Spleen (tissue), 11 donors: Measurements from ENCODE around the gene ACSF3. TPM values are rescaled to one million over a fixed set of nuclear protein-coding genes. Genes with fewer than 3 reads are reported as not detected.

Experiments
- DNase-seq: peaks from one replicate; pipeline ENCODE4 v3.0.0-alpha.2; 2020
- H3K27ac ChIP-seq, 8 donors: fragments of 200-600 bp; sonication (generic) in 7 of 8; 1 replicate in 4 of 8; 2 replicates in 4 of 8; pipeline versions ENCODE4 v1.5.0 to v1.8.0; 2016 to 2021; ENCODE audit warnings: inconsistent platforms in 4 of 8, mild to moderate bottlenecking in 4 of 8, moderate library complexity in 1 of 8
- H3K27me3 ChIP-seq, 7 donors: fragments of 200-600 bp; sonication (generic) in 6 of 7; replicated peaks in 1 of 7; 1 replicate in 4 of 7; 2 replicates in 3 of 7; pipeline versions ENCODE4 v1.5.0 to v1.8.0; 2016 to 2021; ENCODE audit warnings: inconsistent platforms in 3 of 7, mild to moderate bottlenecking in 1 of 7
- H3K36me3 ChIP-seq, 6 donors: fragments of 200-600 bp; sonication (generic) in 5 of 6; 1 replicate in 4 of 6; 2 replicates in 2 of 6; pipeline versions ENCODE4 v1.5.0 to v1.8.0; 2016 to 2021; ENCODE audit warnings: inconsistent platforms in 2 of 6
- H3K4me1 ChIP-seq, 6 donors: fragments of 200-600 bp; sonication (generic) in 5 of 6; 1 replicate in 3 of 6; 2 replicates in 3 of 6; pipeline versions ENCODE4 v1.5.0 to v1.8.0; 2016 to 2021; ENCODE audit warnings: inconsistent platforms in 3 of 6
- H3K4me3 ChIP-seq, 8 donors: fragments of 200-600 bp; sonication (generic) in 7 of 8; 1 replicate in 4 of 8; 2 replicates in 4 of 8; pipeline versions ENCODE4 v1.5.0 to v1.8.0; 2016 to 2021; ENCODE audit warnings: inconsistent platforms in 4 of 8, mild to moderate bottlenecking in 4 of 8, moderate library complexity in 2 of 8
- H3K9me3 ChIP-seq, 8 donors: fragments of 200-600 bp; sonication (generic) in 7 of 8; 1 replicate in 4 of 8; 2 replicates in 4 of 8; pipeline versions ENCODE4 v1.5.0 to v1.8.0; 2016 to 2021; ENCODE audit warnings: inconsistent platforms in 4 of 8
- POLR2A ChIP-seq, 3 donors: fragments of 450-650 bp; IDR thresholded peaks; one replicate each; pipeline ENCODE4 v1.5.1; 2017; ENCODE audit warnings: antibody characterized with exemption in 3 of 3, mild to moderate bottlenecking in 1 of 3
- POLR2AphosphoS5 ChIP-seq, 3 donors: sonication (generic); formaldehyde crosslinking; IDR thresholded peaks; one replicate each; pipeline ENCODE4 v1.5.1; 2017; ENCODE audit warnings: antibody characterized with exemption in 3 of 3
- WGBS, 5 donors: extraction: QIAGEN DNeasy Blood & Tissue Kit in 3 of 5; methylation state at CpG; one replicate each; pipeline versions ENCODE4 v1.1.5 to v1.1.7; 2013 to 2018; 5-methylcytosine and 5-hydroxymethylcytosine counted together
- intact Hi-C: fragments of 100-400 bp; cut with DNase I; formaldehyde crosslinking; loops from one replicate; pipeline ENCODE4 v1.15.0; 2023; ENCODE audit warnings: low total_unique reads
- polyA plus RNA-seq, 3 donors: library from polyadenylated mRNA; stranded (reverse); fragments of 200-250 nt; gene quantifications; one replicate each; pipeline ENCODE4 v1.2.1, GENCODE V29; 2013
- total RNA-seq, 7 donors: library from RNA; depleted of rRNA in 3 of 7; stranded (reverse); fragments of >200 nt in 3 of 7; fragmentation: NEBNext Ultra II Directional in 4 of 7; extraction: Animal tissue kit (Norgen Biotek cat#: 25700) in 4 of 7; gene quantifications; one replicate each; pipeline versions ENCODE4 v1.1.0 to v1.2.1, GENCODE V29; 2016 to 2021
- TF ChIP-seq, protein P1 (sequence below), 11 experiments: fragments of 200-600 bp in 7 of 11; fragments of 450-650 bp in 4 of 11; sonication (generic) in 4 of 11; IDR thresholded peaks in 8 of 11; conservative IDR thresholded peaks in 3 of 11; 1 replicate in 7 of 11; 2 replicates in 4 of 11; pipeline versions ENCODE4 v1.4.0 to v1.8.0; 2016 to 2021; ENCODE audit warnings: antibody characterized with exemption in 11 of 11, inconsistent platforms in 4 of 11, mild to moderate bottlenecking in 1 of 11
- donor health status: healthy with polysubstance abuse.
- donor health status: DM: no; HTN: no; CAD: no; lungs with moderate emphysema.
- donor health status: DM: no; HTN: no; CAD: no.
- donor health status: Bipolar disorder and iron deficiency.
- donor health status: healthy.
- donor health status: DM: no; HTN: no; CAD: no.
- donor health status: DM: yes; HTN: yes; CAD: no.

The ACSF3 gene
- total and polyA plus RNA-seq, 10 donors = 35.4 to 68.1 (median 49.1) TPM

DNA sequence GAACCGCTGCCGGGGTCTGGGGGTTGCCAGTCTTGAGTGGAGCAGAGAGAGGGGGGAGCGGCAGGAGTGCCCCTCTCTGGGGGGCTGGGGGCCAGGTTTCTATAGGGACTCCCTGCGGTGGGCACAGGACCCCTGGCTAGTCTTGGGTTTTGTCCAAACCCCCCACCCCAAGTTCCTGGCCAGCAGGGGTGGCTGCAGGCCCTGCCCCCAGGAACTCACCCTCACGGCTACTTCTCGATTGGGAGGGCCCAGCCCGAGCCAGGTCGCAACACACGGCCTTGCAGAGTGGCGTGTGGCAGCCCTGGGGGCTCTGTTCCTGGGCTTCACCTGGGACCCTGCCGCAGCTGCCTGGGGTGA, 78.5 kb downstream of the ACSF3 start:
- WGBS, 5 donors = 70 to 88% (median 75%) methylated on average over 3 to 11 of the region's 11 CpGs
- no peak overlapping the region for H3K4me3 ChIP-seq
- TF ChIP-seq, protein P1, sequence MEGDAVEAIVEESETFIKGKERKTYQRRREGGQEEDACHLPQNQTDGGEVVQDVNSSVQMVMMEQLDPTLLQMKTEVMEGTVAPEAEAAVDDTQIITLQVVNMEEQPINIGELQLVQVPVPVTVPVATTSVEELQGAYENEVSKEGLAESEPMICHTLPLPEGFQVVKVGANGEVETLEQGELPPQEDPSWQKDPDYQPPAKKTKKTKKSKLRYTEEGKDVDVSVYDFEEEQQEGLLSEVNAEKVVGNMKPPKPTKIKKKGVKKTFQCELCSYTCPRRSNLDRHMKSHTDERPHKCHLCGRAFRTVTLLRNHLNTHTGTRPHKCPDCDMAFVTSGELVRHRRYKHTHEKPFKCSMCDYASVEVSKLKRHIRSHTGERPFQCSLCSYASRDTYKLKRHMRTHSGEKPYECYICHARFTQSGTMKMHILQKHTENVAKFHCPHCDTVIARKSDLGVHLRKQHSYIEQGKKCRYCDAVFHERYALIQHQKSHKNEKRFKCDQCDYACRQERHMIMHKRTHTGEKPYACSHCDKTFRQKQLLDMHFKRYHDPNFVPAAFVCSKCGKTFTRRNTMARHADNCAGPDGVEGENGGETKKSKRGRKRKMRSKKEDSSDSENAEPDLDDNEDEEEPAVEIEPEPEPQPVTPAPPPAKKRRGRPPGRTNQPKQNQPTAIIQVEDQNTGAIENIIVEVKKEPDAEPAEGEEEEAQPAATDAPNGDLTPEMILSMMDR (IDR thresholded peaks at IDR 0.05 in 8 of 11, conservative IDR thresholded peaks at IDR 0.05 in 3 of 11) = no peak
- TF ChIP-seq POLR2A (IDR thresholded peaks at IDR 0.05) (no peak), POLR2AphosphoS5 (IDR thresholded peaks at IDR 0.05) (no peak)
- no peaks in the 10 kb centered on the region for H3K9me3 ChIP-seq
- no peaks in the 10 kb centered on the region for H3K36me3 ChIP-seq
- intact Hi-C loops = no loop called here
- H3K27me3 ChIP-seq = peaks cover 0 to 78% (median 14%) of the 10 kb centered on the region in 7 donors
- H3K27ac ChIP-seq = no peak overlapping the region
- peaks cover 13 to 77% (median 43%) of the 10 kb centered on the region in 6 donors for H3K4me1 ChIP-seq
- DNase-seq = no peak

DNA sequence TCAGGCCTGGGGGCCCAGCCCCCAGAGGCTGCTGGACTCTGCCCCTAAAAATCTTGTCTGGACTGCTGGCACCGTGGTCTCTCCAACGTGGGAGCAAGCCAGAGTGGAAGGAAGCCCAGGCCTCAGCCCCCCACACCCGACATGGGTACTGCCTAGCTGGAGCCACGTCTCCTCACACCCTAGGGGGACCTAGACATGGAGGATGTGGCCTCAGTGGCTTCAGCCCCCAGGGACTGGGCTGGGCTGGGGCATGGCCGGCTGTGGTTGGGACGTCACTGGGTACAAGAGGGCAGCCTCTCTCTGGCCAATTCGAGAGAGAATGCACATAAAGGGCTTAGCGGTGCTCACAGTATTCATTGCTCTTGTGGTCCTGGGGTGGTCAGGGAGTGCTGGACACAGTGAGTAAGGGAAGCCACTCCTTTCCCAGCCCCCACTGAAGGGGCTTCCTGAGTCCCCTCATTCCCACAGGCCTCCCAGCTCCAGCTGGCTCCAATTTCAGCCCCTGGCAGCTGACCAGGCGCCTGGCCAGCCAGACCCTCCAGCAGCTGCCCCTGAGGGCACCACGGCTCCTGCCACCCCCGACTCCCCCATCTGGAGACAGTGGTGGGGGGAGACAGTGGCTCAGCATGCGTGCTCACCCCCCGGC, 79.0 kb downstream of the ACSF3 start:
- Histone ChIP-seq H3K27ac (peak overlapping the region in 1 of 8 donors; percentile 64), H3K9me3 (no peaks in the 10 kb centered on the region), H3K27me3 (peaks cover 0 to 75% (median 14%) of the 10 kb centered on the region in 7 donors), H3K4me3 (no peak overlapping the region), H3K36me3 (no peaks in the 10 kb centered on the region), H3K4me1 (peaks cover 8 to 72% (median 38%) of the 10 kb centered on the region in 6 donors)
- DNase-seq = peak; percentile 78
- TF ChIP-seq POLR2AphosphoS5 (IDR thresholded peaks at IDR 0.05) (no peak), POLR2A (IDR thresholded peaks at IDR 0.05) (no peak)
- TF ChIP-seq, protein P1 (IDR thresholded peaks at IDR 0.05 in 8 of 11, conservative IDR thresholded peaks at IDR 0.05 in 3 of 11) = no peak
- 59 to 75% (median 68%) methylated on average over 7 to 13 of the region's 13 CpGs for WGBS, 5 donors
- intact Hi-C loops = no loop called here

DNA sequence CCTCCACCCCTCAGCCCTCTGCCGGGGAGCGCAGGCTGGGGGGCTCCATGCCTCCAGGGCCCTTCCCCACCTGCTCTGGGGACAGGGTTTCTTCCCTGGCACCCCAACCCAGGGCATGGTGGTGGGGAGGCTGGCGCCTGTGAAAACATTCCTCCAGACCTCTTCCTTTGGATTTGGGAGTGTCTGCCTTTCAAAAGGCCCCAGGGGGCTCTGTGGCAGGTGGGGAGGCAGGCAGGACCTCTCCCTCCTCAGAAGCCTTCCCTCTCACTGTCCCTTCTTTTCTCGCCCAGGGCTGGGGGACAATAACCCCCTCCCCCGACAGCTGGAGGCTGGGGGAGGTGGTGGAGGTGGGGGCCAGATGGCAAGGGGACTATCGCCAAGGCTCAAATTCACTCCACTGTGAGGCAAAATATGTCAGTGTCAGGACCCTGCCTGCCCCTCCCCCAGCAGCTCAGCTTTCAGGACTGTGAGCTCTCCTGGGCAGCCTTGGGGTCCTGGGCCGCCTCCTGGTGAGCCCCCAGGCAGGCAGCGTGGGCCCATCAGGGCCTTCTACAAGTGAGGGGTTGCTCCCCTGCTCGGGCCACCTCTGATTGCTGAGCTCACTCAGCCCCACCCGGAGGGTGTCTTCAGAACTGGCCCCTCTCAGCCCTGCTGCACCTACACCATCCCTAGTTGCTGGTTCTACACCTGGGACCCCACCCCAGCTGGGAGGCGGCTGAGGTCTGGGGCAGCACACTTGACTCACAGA, 79.7 kb downstream of the ACSF3 start:
- no peak for DNase-seq
- Histone ChIP-seq H3K4me3 (no peak overlapping the region), H3K27me3 (peaks cover 0 to 74% (median 14%) of the 10 kb centered on the region in 7 donors), H3K36me3 (no peaks in the 10 kb centered on the region), H3K9me3 (no peaks in the 10 kb centered on the region), H3K4me1 (peaks cover 6 to 65% (median 32%) of the 10 kb centered on the region in 6 donors), H3K27ac (peak overlapping the region in 2 of 8 donors; percentile 49 to 64)
- intact Hi-C loops = no loop called here
- WGBS, 5 donors = 71 to 81% (median 79%) methylated on average over 5 to 11 of the region's 11 CpGs
- TF ChIP-seq, protein P1 (IDR thresholded peaks at IDR 0.05 in 8 of 11, conservative IDR thresholded peaks at IDR 0.05 in 3 of 11) = no peak
- TF ChIP-seq POLR2A (IDR thresholded peaks at IDR 0.05) (no peak), POLR2AphosphoS5 (IDR thresholded peaks at IDR 0.05) (no peak)
